ENCODE measurements around the gene ANKRD34C. TPM values are rescaled to one million over a fixed set of nuclear protein-coding genes. Genes with fewer than 3 reads are reported as not detected.

Gene ANKRD34C
- polyA plus RNA-seq, 1 donor (not counting 4 experiments of a cell fraction or from before 2014, with no cell fraction given), result not detected

DNA sequence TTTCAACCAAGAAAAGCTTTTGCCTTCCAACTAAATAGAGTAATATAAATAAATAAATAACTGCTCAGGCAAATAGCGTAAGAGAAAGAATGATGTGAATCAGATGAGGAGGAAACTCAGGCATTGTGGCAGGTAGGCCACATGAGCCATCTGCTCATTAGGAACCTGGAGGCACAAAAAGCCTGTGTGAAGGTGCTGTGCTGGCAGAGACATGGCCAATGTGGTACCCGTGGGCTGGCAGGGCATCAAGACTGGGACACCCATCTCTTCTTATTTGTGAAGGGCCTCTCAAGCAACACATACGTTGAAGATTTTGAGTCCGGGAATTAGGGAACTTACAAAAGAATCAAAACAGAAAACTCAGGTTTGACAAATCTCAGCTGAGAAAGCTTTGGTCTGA is 9.5 kb downstream of the ANKRD34C start:
- no peak overlapping the region for H2AFZ ChIP-seq (ENCODE audit: control insufficient read depth, low read length)
- H3K79me2 ChIP-seq (ENCODE audit: control insufficient read depth, insufficient read depth, low read length), result no peaks in the 10 kb centered on the region
- no peaks in the 10 kb centered on the region for H3K4me1 ChIP-seq (ENCODE audit: control insufficient read depth, extremely low read depth, insufficient read depth, low read length)
- H3K9ac ChIP-seq (ENCODE audit: control insufficient read depth, extremely low read depth, insufficient read depth, low read length), result no peak overlapping the region
- H4K20me1 ChIP-seq (ENCODE audit: control insufficient read depth, extremely low read depth, insufficient read depth, low read length), result no peaks in the 10 kb centered on the region
- H3K27ac ChIP-seq (ENCODE audit: control insufficient read depth, insufficient read depth, low read length), result no peak overlapping the region
- no peak overlapping the region for H3K4me2 ChIP-seq (ENCODE audit: control insufficient read depth, extremely low read depth, insufficient read depth, low read depth, low read length)
- FAIRE-seq, result no peak
- no peak for DNase-seq (ENCODE audit: low read depth, low spot score)
- TF ChIP-seq CTCF (optimal IDR thresholded peaks at IDR 0.05 in 1 of 3, IDR thresholded peaks at IDR 0.05 in 1 of 3, conservative IDR thresholded peaks at IDR 0.05 in 1 of 3; ENCODE audit: extremely low read depth in 1 of 3, insufficient read depth in 2 of 3, low read length in 3 of 3) (no peak), EZH2 (IDR thresholded peaks at IDR 0.05; ENCODE audit: low read length) (no peak)
- H3K36me3 ChIP-seq (ENCODE audit: control insufficient read depth in 2 of 2, extremely low read depth in 1 of 2, insufficient read depth in 2 of 2, low read length in 2 of 2), result no peaks in the 10 kb centered on the region
- no peaks in the 10 kb centered on the region for H3K9me3 ChIP-seq (ENCODE audit: control insufficient read depth, low read depth, low read length)
- H3K9me1 ChIP-seq (ENCODE audit: control insufficient read depth, extremely low read depth, insufficient read depth, low read length), result no peaks in the 10 kb centered on the region
- no peak overlapping the region for H3K4me3 ChIP-seq (ENCODE audit: control insufficient read depth in 2 of 3, extremely low read depth in 1 of 3, insufficient read depth in 2 of 3, low read depth in 1 of 3, low read length in 3 of 3)
- dilution Hi-C loops (cut with MboI; ENCODE audit: extremely low pct_ligation_motif_present, low sequenced_read_pairs), result no loop called here
- H3K27me3 ChIP-seq (ENCODE audit: control insufficient read depth, extremely low read depth, insufficient read depth, low read length), result no peaks in the 10 kb centered on the region

- TF ChIP-seq EZH2 (IDR thresholded peaks at IDR 0.05; ENCODE audit: low read length) (no peak), CTCF (optimal IDR thresholded peaks at IDR 0.05 in 1 of 3, IDR thresholded peaks at IDR 0.05 in 1 of 3, conservative IDR thresholded peaks at IDR 0.05 in 1 of 3; ENCODE audit: extremely low read depth in 1 of 3, insufficient read depth in 2 of 3, low read length in 3 of 3) (no peak)
- dilution Hi-C loops (cut with MboI; ENCODE audit: extremely low pct_ligation_motif_present, low sequenced_read_pairs), result no loop called here
- Histone ChIP-seq H3K4me3 (ENCODE audit: control insufficient read depth in 2 of 3, extremely low read depth in 1 of 3, insufficient read depth in 2 of 3, low read depth in 1 of 3, low read length in 3 of 3) (no peak overlapping the region), H3K9ac (ENCODE audit: control insufficient read depth, extremely low read depth, insufficient read depth, low read length) (no peak overlapping the region), H3K4me2 (ENCODE audit: control insufficient read depth, extremely low read depth, insufficient read depth, low read depth, low read length) (no peak overlapping the region), H3K4me1 (ENCODE audit: control insufficient read depth, extremely low read depth, insufficient read depth, low read length) (no peaks in the 10 kb centered on the region), H2AFZ (ENCODE audit: control insufficient read depth, low read length) (no peak overlapping the region), H3K27me3 (ENCODE audit: control insufficient read depth, extremely low read depth, insufficient read depth, low read length) (no peaks in the 10 kb centered on the region), H3K79me2 (ENCODE audit: control insufficient read depth, insufficient read depth, low read length) (no peaks in the 10 kb centered on the region), H3K9me1 (ENCODE audit: control insufficient read depth, extremely low read depth, insufficient read depth, low read length) (no peaks in the 10 kb centered on the region), H3K9me3 (ENCODE audit: control insufficient read depth, low read depth, low read length) (no peaks in the 10 kb centered on the region), H3K36me3 (ENCODE audit: control insufficient read depth in 2 of 2, extremely low read depth in 1 of 2, insufficient read depth in 2 of 2, low read length in 2 of 2) (no peaks in the 10 kb centered on the region), H4K20me1 (ENCODE audit: control insufficient read depth, extremely low read depth, insufficient read depth, low read length) (no peaks in the 10 kb centered on the region), H3K27ac (ENCODE audit: control insufficient read depth, insufficient read depth, low read length) (no peak overlapping the region)
- no peak for DNase-seq (ENCODE audit: low read depth, low spot score)
- FAIRE-seq, result no peak
Measured at GRCh38 chr15:79294075-79294474, 11.6 kb downstream of the ANKRD34C start.
